Vagina (tissue), 2 donors: ENCODE measurements around the gene TOPORS.

Experiments used
- CTCF ChIP-seq, 3 experiments: fragments of 450-650 bp in 2 of 3; fragments of 200-600 bp in 1 of 3; sonication (generic) in 1 of 3; IDR thresholded peaks; one replicate each; pipeline ENCODE4 v1.5.1; 2017 to 2019; ENCODE audit warnings: antibody characterized with exemption in 3 of 3, mild to moderate bottlenecking in 2 of 3, moderate library complexity in 2 of 3
- POLR2A ChIP-seq, 2 donors: fragments of 450-650 bp; IDR thresholded peaks; one replicate each; pipeline ENCODE4 v1.6.1; 2017; ENCODE audit warnings: antibody characterized with exemption in 2 of 2, mild to moderate bottlenecking in 2 of 2, moderate library complexity in 2 of 2
- POLR2AphosphoS5 ChIP-seq, 2 donors: sonication (generic); formaldehyde crosslinking; IDR thresholded peaks; one replicate each; pipeline ENCODE4 v1.9.0; 2017; ENCODE audit warnings: antibody characterized with exemption in 2 of 2, mild to moderate bottlenecking in 2 of 2, low read depth in 1 of 2; ENCODE audit not compliant: insufficient read depth in 1 of 2

GRCh38 chr9:32526707-32527048 lies 25.7 kb downstream of the TOPORS start:
- TF ChIP-seq CTCF (IDR thresholded peaks at IDR 0.05) (no peak), POLR2AphosphoS5 (IDR thresholded peaks at IDR 0.05; ENCODE audit: insufficient read depth in 1 of 2, low read depth in 1 of 2) (no peak), POLR2A (IDR thresholded peaks at IDR 0.05) (no peak)
